Thoracic aorta (tissue), 2 donors: ENCODE results near the gene ADIRF. TPM values are rescaled to one million over a fixed set of nuclear protein-coding genes. Genes with fewer than 3 reads are reported as not detected.
"Not testable (repeated sequence)": the region's sequence is repeated elsewhere in the genome, so short reads cannot be mapped to it uniquely, and the experiment has no call there.

Experiments
- ATAC-seq: fragments of 150-250 bp; one replicate; pipeline ENCODE4 v1.8.0; 2017; ENCODE audit warnings: low read depth; ENCODE audit not compliant: insufficient number of reproducible peaks, low FRiP score
- DNase-seq: peaks from one replicate; pipeline ENCODE4 v3.0.0-alpha.2; 2020; ENCODE audit warnings: low spot score
- H3K27ac ChIP-seq, 2 donors: fragments of 200-600 bp; sonication (generic); 1 replicate in 1 of 2; 2 replicates in 1 of 2; pipeline ENCODE4 v1.5.1; 2016; ENCODE audit warnings: mild to moderate bottlenecking in 2 of 2, moderate library complexity in 2 of 2
- H3K27me3 ChIP-seq: fragments of 200-600 bp; sonication (generic); replicated peaks from 2 replicates; pipeline ENCODE4 v1.6.0; 2016; ENCODE audit warnings: mild to moderate bottlenecking; ENCODE audit not compliant: insufficient read depth
- H3K36me3 ChIP-seq: fragments of 200-600 bp; sonication (generic); one replicate; pipeline ENCODE4 v1.5.1; 2016
- H3K4me1 ChIP-seq, 2 donors: fragments of 200-600 bp; sonication (generic); 1 replicate in 1 of 2; 2 replicates in 1 of 2; pipeline versions ENCODE4 v1.5.1 to v1.6.0; 2016; ENCODE audit warnings: low read depth in 2 of 2, mild to moderate bottlenecking in 1 of 2; ENCODE audit not compliant: control insufficient read depth in 1 of 2
- H3K4me3 ChIP-seq: fragments of 200-600 bp; sonication (generic); 2 replicates; pipeline ENCODE4 v1.5.1; 2016; ENCODE audit warnings: mild to moderate bottlenecking
- H3K9me3 ChIP-seq: fragments of 200-600 bp; sonication (generic); 2 replicates; pipeline ENCODE4 v1.5.1; 2016
- CTCF ChIP-seq: fragments of 200-600 bp; sonication (generic); IDR thresholded peaks from one replicate; pipeline ENCODE4 v1.5.1; 2019; ENCODE audit warnings: antibody characterized with exemption
- total RNA-seq, 2 donors: library from RNA; depleted of rRNA; stranded (reverse); fragments of >200 nt; gene quantifications; one replicate each; pipeline versions ENCODE4 v1.1.0 to v1.2.3, GENCODE V29; 2016

ADIRF gene
- 100 to 1,000 TPM; 318 to 644 TPM for total RNA-seq

- no peaks in the 10 kb centered on the region for H3K27me3 ChIP-seq
- TF ChIP-seq CTCF = no peak
- no peaks in the 10 kb centered on the region for H3K9me3 ChIP-seq
- peaks cover 24 to 72% of the 10 kb centered on the region in 2 donors for H3K4me1 ChIP-seq
- H3K4me3 ChIP-seq = peak within 1 kb of the TSS; percentile 97
- H3K36me3 ChIP-seq = no peaks in the 10 kb centered on the region
- DNase-seq = no peak
- peak within 1 kb of the TSS; percentile 100 for H3K27ac ChIP-seq
- ATAC-seq = no peak
Measured at GRCh38 chr10:86968271-86968993, at the start of gene ADIRF. ADIRF (plus strand) TSS chr10:86968482; CDS start chr10:86968545, 63 bp downstream.

GRCh38 chr10:86922553-86922961, 45.7 kb upstream of the ADIRF start:
- Histone ChIP-seq H3K9me3 (no peaks in the 10 kb centered on the region), H3K4me1 (peaks cover 9 to 39% of the 10 kb centered on the region in 2 donors), H3K27ac (peak overlapping the region; percentile 80 to 83), H3K4me3 (no peak overlapping the region), H3K27me3 (no peaks in the 10 kb centered on the region), H3K36me3 (no peaks in the 10 kb centered on the region)
- no peak for TF ChIP-seq CTCF
- ATAC-seq (peak; percentile 80), DNase-seq (no peak)

- no peak for TF ChIP-seq CTCF
- H3K36me3 ChIP-seq = peaks cover 15% of the 10 kb centered on the region
- peak overlapping the region in 1 of 2 donors; percentile 35 for H3K27ac ChIP-seq
- no peak for ATAC-seq
- H3K27me3 ChIP-seq = no peaks in the 10 kb centered on the region
- H3K4me3 ChIP-seq = no peak overlapping the region
- DNase-seq = no peak
- no peaks in the 10 kb centered on the region for H3K9me3 ChIP-seq
- peaks cover 6 to 31% of the 10 kb centered on the region in 2 donors for H3K4me1 ChIP-seq
Measured at GRCh38 chr10:86929468-86930380, 38.6 kb upstream of the ADIRF start.

GRCh38 chr10:86931872-86932271, 36.4 kb upstream of the ADIRF start:
- no peak for TF ChIP-seq CTCF
- DNase-seq (no peak), ATAC-seq (no peak)
- Histone ChIP-seq H3K4me1 (peaks cover 7 to 28% of the 10 kb centered on the region in 2 donors), H3K36me3 (peaks cover 15% of the 10 kb centered on the region), H3K27ac (peak overlapping the region; percentile 4 to 15), H3K4me3 (no peak overlapping the region), H3K9me3 (no peaks in the 10 kb centered on the region), H3K27me3 (no peaks in the 10 kb centered on the region)

GRCh38 chr10:86932674-86933073, 35.6 kb upstream of the ADIRF start:
- H3K27me3 ChIP-seq = no peaks in the 10 kb centered on the region
- H3K36me3 ChIP-seq = peaks cover 15% of the 10 kb centered on the region
- ATAC-seq = no peak
- DNase-seq = no peak
- H3K27ac ChIP-seq = peak overlapping the region in 1 of 2 donors; percentile 15
- H3K9me3 ChIP-seq = no peaks in the 10 kb centered on the region
- no peak for TF ChIP-seq CTCF
- H3K4me1 ChIP-seq = peaks cover 8 to 26% of the 10 kb centered on the region in 2 donors
- H3K4me3 ChIP-seq = no peak overlapping the region

GRCh38 chr10:86934162-86934711, 34.0 kb upstream of the ADIRF start:
- H3K27ac ChIP-seq, H3K27me3 ChIP-seq, DNase-seq, H3K9me3 ChIP-seq, ATAC-seq, H3K4me3 ChIP-seq: not testable (repeated sequence)
- H3K36me3 ChIP-seq = peaks cover 15% of the 10 kb centered on the region
- H3K4me1 ChIP-seq = peaks cover 8 to 38% of the 10 kb centered on the region in 2 donors
